K562 (cell line): Measurements from ENCODE around the gene LRRC26. TPM values are rescaled to one million over a fixed set of nuclear protein-coding genes. Genes with fewer than 3 reads are reported as not detected.

ENCODE experiments used
- ATF4 ChIP-seq: fragments of 450-650 bp; formaldehyde crosslinking; IDR thresholded peaks from 2 replicates; pipeline ENCODE4 v1.4.0; 2022; ENCODE audit warnings: mild to moderate bottlenecking, moderate library complexity
- BCL6 ChIP-seq: fragments of 250-450 bp; sonication (Bioruptor Pico); IDR thresholded peaks from 2 replicates; pipeline ENCODE4 v1.4.0; 2020
- CREB1 ChIP-seq, 2 experiments: sonication (generic) in 1 of 2; formaldehyde crosslinking in 1 of 2; IDR thresholded peaks; 2 replicates each; pipeline versions ENCODE4 v1.6.1 to v1.8.0; 2012 to 2022; ENCODE audit warnings: inconsistent platforms in 1 of 2, mild to moderate bottlenecking in 1 of 2, missing genetic modification reagents in 1 of 2, moderate library complexity in 1 of 2
- CREB3L1 ChIP-seq: fragments of 450-650 bp; IDR thresholded peaks from 2 replicates; pipeline ENCODE4 v1.6.1; 2014; ENCODE audit warnings: low read depth, mild to moderate bottlenecking, moderate library complexity, borderline replicate concordance
- ERF ChIP-seq: fragments of 450-650 bp; formaldehyde crosslinking; IDR thresholded peaks from 2 replicates; pipeline ENCODE4 v1.4.0; 2020; ENCODE audit warnings: mild to moderate bottlenecking, mixed read lengths
- FOXK1 ChIP-seq: sonication (generic); formaldehyde crosslinking; IDR thresholded peaks from 2 replicates; pipeline ENCODE4 v1.8.0; 2022; ENCODE audit warnings: missing genetic modification reagents, mild to moderate bottlenecking, borderline replicate concordance
- FOXP1 ChIP-seq: sonication (generic); formaldehyde crosslinking; IDR thresholded peaks from 2 replicates; pipeline ENCODE4 v1.8.0; 2022; ENCODE audit warnings: mild to moderate bottlenecking, missing genetic modification reagents
- ID3 ChIP-seq, 2 experiments: fragments of 250-450 bp in 1 of 2; fragments of 450-650 bp in 1 of 2; sonication (Bioruptor Pico) in 1 of 2; IDR thresholded peaks; 2 replicates each; pipeline versions ENCODE4 v1.6.1 to v1.8.0; 2016 to 2021; ENCODE audit warnings: mild to moderate bottlenecking in 2 of 2, moderate library complexity in 2 of 2, missing compliant biosample characterization in 1 of 2, missing genetic modification characterization in 1 of 2
- KAT2B ChIP-seq: IDR thresholded peaks from one replicate; pipeline ENCODE4 v1.6.1; 2012; ENCODE audit warnings: low read depth, mild to moderate bottlenecking, control low read depth, inconsistent platforms, low read length, moderate library complexity
- RFX7 ChIP-seq: fragments of 250-450 bp; sonication (Bioruptor Pico); IDR thresholded peaks from 2 replicates; pipeline ENCODE4 v1.5.1; 2021; ENCODE audit warnings: mild to moderate bottlenecking
- TFAP4 ChIP-seq: sonication (generic); formaldehyde crosslinking; IDR thresholded peaks from 2 replicates; pipeline ENCODE4 v1.8.0; 2022; ENCODE audit warnings: missing genetic modification reagents, mild to moderate bottlenecking, moderate library complexity, borderline replicate concordance
- UBTF ChIP-seq, 2 experiments: IDR thresholded peaks; 2 replicates each; pipeline ENCODE4 v1.6.1; 2012; ENCODE audit warnings: improper control_type of control experiment in 2 of 2, low read depth in 2 of 2, low read length in 2 of 2, borderline replicate concordance in 1 of 2
- ZBTB7A ChIP-seq: IDR thresholded peaks from 2 replicates; pipeline ENCODE4 v1.6.1; 2011; ENCODE audit warnings: low read depth, mild to moderate bottlenecking, low read length, moderate library complexity, borderline replicate concordance; ENCODE audit not compliant: control insufficient read depth
- ZNF12 ChIP-seq: sonication (generic); formaldehyde crosslinking; IDR thresholded peaks from 2 replicates; pipeline ENCODE4 v1.4.0; 2020; ENCODE audit warnings: mild to moderate bottlenecking, missing genetic modification reagents
- ZNF133 ChIP-seq: fragments of 250-450 bp; sonication (Bioruptor Pico); IDR thresholded peaks from 2 replicates; pipeline ENCODE4 v1.4.0; 2020; ENCODE audit warnings: mild to moderate bottlenecking
- ZNF398 ChIP-seq: fragments of 250-450 bp; sonication (Bioruptor Pico); IDR thresholded peaks from 2 replicates; pipeline ENCODE4 v1.8.0; 2021; ENCODE audit warnings: moderate library complexity, mild to moderate bottlenecking, inconsistent platforms
- ZNF766 ChIP-seq: fragments of 200-800 bp; sonication (Bioruptor generic); conservative IDR thresholded peaks from 2 replicates; pipeline ENCODE4 v1.6.1; 2016; ENCODE audit warnings: missing genetic modification characterization, missing compliant biosample characterization
- polyA plus RNA-seq, 8 experiments: library from polyadenylated mRNA; depleted of rRNA in 4 of 8; stranded (reverse) in 5 of 8; unstranded in 3 of 8; fragments of >200 nt; fragmentation: Nextera tagmentation in 2 of 8; fragmentation: Illumina TruSeq in 1 of 8; extraction: Ambion mirVana in 2 of 8; extraction: Trizol in 1 of 8; gene quantifications; 2 replicates each; pipeline versions ENCODE4 v1.2.1 to v1.2.3, GENCODE V29; 2011 to 2014; ENCODE audit warnings: inconsistent platforms in 1 of 8, missing spikeins in 1 of 8
- total RNA-seq, 7 experiments: library from RNA; depleted of rRNA in 6 of 7; stranded (reverse); fragments of >200 nt in 6 of 7; fragmentation: Illumina TruSeq in 2 of 7; extraction: Trizol in 2 of 7; gene quantifications; 2 replicates each; pipeline versions ENCODE4 v1.2.1 to v1.2.3, GENCODE V29; 2011 to 2021; ENCODE audit warnings: low replicate concordance in 1 of 7

Gene LRRC26
- total and polyA plus RNA-seq, 9 of the 15 experiments (the other 6 are each of a cell fraction or from before 2014, with no cell fraction given), result not detected

GRCh38 chr9:137188490-137189296 is 18.8 kb upstream of the LRRC26 start, which contains the start of the genes ANAPC2 and SSNA1 (continued):
- TF ChIP-seq KAT2B (peak; percentile 65), CREB3L1 (peak; percentile 77; the same call in 1 of the 2 replicates), CREB1 (IDR thresholded peaks at IDR 0.05) (peak; percentile 100), CREB1 (CRISPR knock-in tag; IDR thresholded peaks at IDR 0.05) (peak; percentile 100), UBTF (IDR thresholded peaks at IDR 0.05; ENCODE audit: borderline replicate concordance in 1 of 2, low read depth in 2 of 2, low read length in 2 of 2) (peak; percentile 33 to 90; a peak in 2 of 4 replicates), ID3 (CRISPR knock-in tag; IDR thresholded peaks at IDR 0.05) (no peak), ID3 (tag; IDR thresholded peaks at IDR 0.05) (0 out of 2 replicates have a peak, but pooled peaks have one; percentile 64), TFAP4 (CRISPR knock-in tag) (peak; percentile 73), FOXP1 (CRISPR knock-in tag) (peak; percentile 77; the same call in 1 of the 2 replicates), RFX7 (CRISPR knock-in tag) (no peak), ERF (CRISPR knock-in tag) (peak; percentile 28; the same call in 1 of the 2 replicates), BCL6 (CRISPR knock-in tag) (no peak), ZNF133 (CRISPR knock-in tag) (no peak), ZNF766 (CRISPR knock-in tag) (peak; percentile 70), FOXK1 (0 out of 2 replicates have a peak, but pooled peaks have one; percentile 40), ATF4 (CRISPR knock-in tag) (no peak), ZNF12 (CRISPR knock-in tag) (no peak; the same call in 1 of the 2 replicates), ZBTB7A (peak; percentile 74; the same call in 1 of the 2 replicates), ZNF398 (CRISPR knock-in tag) (no peak)
